Kasumi-1 (cell line): Measurements from ENCODE around the gene DHX35.

Source experiments
- DNase-seq, 2 experiments: peaks; one replicate each; lab custom pipeline; 2025; lab: John Stamatoyannopoulos, UW

DHX35 gene

GRCh38 chr20:39025883-39026282 lies 63.7 kb downstream of the DHX35 start:
- no peak for DNase-seq

- no peak for DNase-seq
These were observed 67.2 kb downstream of the DHX35 start for GRCh38 chr20:39029364-39029763.

- DNase-seq: no peak
These were observed 70.9 kb downstream of the DHX35 start for GRCh38 chr20:39032997-39033396.

GRCh38 chr20:39036011-39036410 lies 73.9 kb downstream of the DHX35 start:
- DNase-seq: no peak

DNA sequence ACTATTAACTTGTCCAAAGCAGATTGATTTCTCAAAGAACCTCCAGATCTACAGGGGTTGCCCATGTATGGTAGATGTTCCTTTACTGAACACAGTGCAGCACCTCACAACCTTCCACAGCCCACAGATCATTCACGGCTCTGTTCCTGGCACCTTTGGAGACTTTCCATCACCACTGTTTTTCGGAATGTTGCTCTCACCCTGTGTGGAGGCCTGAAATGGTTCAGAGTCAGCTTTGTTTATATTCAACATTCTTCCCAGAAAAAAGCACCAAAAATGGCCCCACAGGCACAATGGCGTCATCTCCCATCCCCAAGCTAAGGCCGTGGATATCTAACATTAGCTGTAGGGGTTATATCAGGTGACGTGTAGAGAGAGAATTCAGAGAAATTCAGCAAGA lies 74.7 kb downstream of the DHX35 start:
- no peak for DNase-seq

- no peak for DNase-seq
These were observed 75.9 kb downstream of the DHX35 start for GRCh38 chr20:39038047-39038446.

DNA sequence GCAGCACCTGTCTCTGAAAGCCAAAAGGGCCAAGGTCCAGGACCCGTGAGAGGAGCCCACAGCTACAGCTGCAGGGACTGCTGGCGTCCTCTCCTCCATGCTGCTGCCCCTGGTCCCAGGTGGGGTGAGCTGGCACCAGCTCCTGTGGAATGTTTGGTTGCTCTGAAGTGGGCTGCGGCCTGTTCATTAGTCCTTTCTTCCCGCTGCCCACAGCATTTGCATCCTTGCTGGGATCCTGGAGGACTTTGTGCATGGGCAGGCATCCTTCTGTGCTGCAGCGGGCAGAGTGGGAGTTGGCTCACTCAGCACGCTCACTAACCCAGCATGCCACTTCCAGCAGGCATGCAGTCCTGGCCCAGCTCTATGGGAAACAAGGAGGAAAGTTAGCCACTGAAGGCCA lies 76.4 kb downstream of the DHX35 start:
- DNase-seq: no peak

DNA sequence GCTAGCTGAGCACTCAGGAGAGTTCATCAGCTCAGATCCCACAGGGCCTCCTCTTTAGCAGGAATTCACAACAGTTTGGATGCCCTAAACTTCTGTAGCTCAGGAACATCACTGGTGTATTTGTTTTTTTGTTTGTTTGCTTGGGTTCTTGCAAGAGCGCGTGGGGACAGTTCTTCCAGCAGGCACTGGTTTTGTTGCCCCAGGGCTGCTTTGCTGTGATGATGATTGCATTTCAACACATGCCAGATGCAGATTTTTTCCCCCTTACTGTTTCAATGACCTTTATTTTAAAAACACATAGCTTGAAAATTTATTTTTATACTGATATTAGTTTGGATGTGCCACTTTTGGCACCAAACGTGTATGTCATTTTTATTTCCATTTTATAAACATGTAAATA lies 77.1 kb downstream of the DHX35 start:
- no peak for DNase-seq

GRCh38 chr20:39040116-39040515 lies 78.0 kb downstream of the DHX35 start:
- DNase-seq: no peak

GRCh38 chr20:39041067-39041466 lies 78.9 kb downstream of the DHX35 start:
- DNase-seq: no peak

DNA sequence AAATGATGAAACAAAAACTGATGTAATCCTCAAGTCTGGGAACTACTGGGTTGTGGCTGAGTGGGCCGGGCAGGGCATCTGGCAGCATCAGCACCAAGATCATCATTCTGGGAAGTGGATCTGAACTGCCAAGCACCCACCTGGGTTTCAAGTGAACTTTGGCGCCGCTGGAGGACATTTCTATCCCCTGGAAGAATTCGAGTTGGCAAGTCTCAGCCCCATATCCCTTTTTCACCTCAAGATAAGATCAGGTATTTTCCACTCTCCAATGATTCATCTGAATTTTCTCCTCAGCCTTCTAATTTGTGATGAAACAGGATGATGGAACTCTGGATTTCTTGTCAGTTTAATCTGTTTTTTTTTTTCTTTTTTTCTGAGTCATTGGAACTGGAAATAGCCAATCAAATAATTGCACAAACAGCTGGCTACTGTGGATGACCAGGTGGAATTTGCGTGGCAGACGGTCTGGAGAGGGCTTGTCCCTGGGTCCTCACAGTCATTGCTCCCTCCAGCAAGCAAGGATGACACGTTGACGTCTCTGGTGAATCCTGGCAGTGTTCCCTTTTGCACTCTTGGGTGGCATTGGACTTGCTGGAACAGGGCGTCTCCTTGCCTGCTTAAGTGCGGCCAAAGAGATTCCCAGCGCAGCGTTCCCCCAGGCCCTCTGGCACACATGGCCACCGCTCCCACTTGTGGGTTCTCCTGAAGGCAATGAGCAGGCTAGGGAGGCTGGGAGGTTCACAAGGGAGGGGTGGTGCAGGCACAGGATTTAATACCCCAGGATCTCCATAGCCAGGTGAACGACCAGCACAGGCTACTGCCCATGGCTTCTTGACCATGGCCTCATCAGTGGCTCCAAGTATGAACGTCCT lies 80.4 kb downstream of the DHX35 start:
- no peak for DNase-seq

- no peak for DNase-seq
These were observed 82.4 kb downstream of the DHX35 start for GRCh38 chr20:39044501-39044900.

GRCh38 chr20:39045676-39046075 lies 83.5 kb downstream of the DHX35 start:
- DNase-seq: no peak

DNA sequence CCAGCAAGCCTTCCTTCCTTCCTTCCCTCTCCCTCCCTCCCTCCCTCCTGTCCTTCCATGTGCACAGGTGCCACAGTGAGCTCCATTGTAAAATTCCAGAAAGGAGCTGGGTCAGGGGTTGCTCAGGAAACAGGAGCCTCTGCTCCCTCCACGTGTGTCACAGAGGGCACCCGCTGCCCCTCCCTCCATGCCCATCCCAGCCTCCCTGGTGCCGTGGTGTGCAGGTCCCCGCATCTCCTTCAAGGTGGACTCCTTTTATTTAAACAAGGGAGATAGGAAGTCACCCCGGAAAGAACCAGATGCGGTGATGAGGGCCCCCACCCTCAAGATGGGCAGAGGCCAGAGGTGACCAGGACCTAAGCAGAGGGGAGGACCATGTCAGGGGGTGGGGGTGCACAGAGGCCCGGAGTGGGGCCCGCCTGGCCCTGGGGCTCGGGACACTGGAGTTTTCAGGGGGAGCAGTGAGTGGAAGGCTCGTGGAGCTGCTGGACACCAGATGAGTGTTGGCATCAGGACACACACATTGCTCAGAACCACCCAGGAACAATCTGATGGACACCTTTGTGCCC lies 85.4 kb downstream of the DHX35 start:
- DNase-seq: no peak

GRCh38 chr20:39048000-39048696 lies 86.0 kb downstream of the DHX35 start:
- DNase-seq: peak; percentile 35 to 37

DNA sequence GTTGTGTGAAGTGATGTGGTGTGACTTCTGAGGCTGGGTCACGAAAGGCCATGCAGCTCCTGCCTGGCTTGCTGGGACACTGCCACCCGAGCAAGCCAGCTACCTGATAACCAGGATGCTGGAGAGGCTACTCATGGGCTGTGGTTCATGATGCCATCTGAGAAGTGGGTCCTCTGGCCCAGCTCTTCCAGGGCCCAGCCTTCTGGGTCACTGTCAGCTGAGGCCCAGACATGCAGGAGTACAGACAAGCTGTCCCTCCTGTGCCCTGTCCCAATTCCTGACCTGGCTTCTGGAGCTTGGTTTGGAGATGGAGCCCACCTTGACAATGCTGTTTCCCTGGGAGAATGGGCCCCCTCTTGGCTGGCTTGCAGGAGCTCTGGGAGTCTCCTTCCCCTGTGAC lies 87.0 kb downstream of the DHX35 start:
- no peak for DNase-seq

- peak; percentile 35 to 60 for DNase-seq
These were observed 87.8 kb downstream of the DHX35 start for GRCh38 chr20:39049684-39050554.

GRCh38 chr20:39050555-39050902 lies 88.4 kb downstream of the DHX35 start:
- DNase-seq: no peak

DNA sequence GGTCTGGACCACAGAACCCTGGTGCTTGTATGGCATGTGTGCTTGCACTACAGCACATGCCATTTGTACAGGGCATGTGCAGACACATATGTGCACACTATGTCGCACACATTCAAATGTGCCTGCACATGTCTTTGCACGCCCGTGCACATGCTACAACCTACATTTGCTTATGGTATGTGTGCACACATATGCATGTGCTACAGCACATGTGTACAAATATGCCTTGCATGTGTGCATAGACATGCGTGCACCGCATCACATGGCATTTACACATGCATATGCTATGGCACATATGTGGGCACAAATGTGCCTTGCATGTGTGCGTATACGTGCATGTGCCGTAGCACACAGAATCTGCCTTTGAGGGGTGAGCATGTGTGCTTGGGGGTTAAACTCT lies 90.5 kb downstream of the DHX35 start:
- DNase-seq: no peak

GRCh38 chr20:39057143-39057542 lies 95.0 kb downstream of the DHX35 start:
- no peak for DNase-seq

- no peak for DNase-seq
These were observed 95.8 kb downstream of the DHX35 start for GRCh38 chr20:39057911-39058310.

GRCh38 chr20:39059036-39059435 lies 96.9 kb downstream of the DHX35 start:
- no peak for DNase-seq
